ENCODE results near the gene CPT1A.

CPT1A gene

GRCh38 chr11:68756171-68756766 is 85.4 kb downstream of the CPT1A start:
- no peak for DNase-seq (ENCODE audit: low read depth)

GRCh38 chr11:68753300-68753699 is 88.4 kb downstream of the CPT1A start:
- DNase-seq (ENCODE audit: low read depth): no peak

- DNase-seq (ENCODE audit: low read depth): peak; percentile 33
Measured at GRCh38 chr11:68751331-68751856, 90.3 kb downstream of the CPT1A start, which contains the start of gene TESMIN. Gene TESMIN, minus strand, starts transcription at chr11:68751520. Its CDS starts 860 bp downstream, at chr11:68750660.

DNA sequence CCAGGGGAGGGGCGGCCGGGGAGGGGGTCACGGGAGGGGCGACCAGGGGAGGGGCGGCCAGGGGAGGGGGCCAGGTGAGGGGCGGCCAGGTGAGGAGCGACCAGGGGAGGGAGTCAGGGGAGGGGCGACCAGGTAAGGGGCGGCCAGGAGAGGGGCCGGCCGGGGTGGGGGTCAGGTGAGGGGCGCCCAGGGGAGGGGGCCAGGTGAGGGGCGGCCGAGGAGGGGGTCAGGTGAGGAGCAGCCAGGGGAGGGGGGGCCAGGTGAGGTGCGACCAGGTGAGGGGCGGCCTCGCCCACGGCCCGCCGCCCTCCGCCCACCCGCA is 90.8 kb downstream of the CPT1A start:
- no peak for DNase-seq (ENCODE audit: low read depth)

GRCh38 chr11:68750195-68751003 is 91.3 kb downstream of the CPT1A start:
- DNase-seq (ENCODE audit: low read depth): no peak

- DNase-seq (ENCODE audit: low read depth): no peak
Measured at GRCh38 chr11:68749229-68750123, 92.2 kb downstream of the CPT1A start.

GRCh38 chr11:68748061-68748460 is 93.7 kb downstream of the CPT1A start:
- no peak for DNase-seq (ENCODE audit: low read depth)

GRCh38 chr11:68743539-68743938 is 98.2 kb downstream of the CPT1A start:
- DNase-seq (ENCODE audit: low read depth): no peak

- no peak for DNase-seq (ENCODE audit: low read depth)
Measured at GRCh38 chr11:68741463-68741862, 100.3 kb downstream of the CPT1A start.

DNA sequence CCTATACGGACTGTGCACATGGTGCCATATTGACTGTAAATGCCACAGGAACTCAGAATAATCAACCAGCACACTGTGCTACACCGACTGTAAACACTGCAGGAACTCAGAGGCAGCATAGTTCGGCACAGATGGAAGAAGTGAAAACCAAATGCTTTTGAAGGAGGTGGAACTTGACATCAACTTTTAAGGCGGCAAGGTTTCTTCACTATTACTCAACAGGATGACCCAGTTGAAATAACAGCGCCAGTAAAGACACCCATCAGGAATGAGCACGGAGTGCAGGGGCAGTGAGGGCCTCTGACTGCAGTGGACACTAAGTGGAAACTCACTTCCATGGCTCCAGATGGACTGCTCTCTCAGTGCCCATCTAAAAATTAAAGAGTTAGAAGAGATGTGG is 106.1 kb downstream of the CPT1A start:
- no peak for DNase-seq (ENCODE audit: low read depth)

DNA sequence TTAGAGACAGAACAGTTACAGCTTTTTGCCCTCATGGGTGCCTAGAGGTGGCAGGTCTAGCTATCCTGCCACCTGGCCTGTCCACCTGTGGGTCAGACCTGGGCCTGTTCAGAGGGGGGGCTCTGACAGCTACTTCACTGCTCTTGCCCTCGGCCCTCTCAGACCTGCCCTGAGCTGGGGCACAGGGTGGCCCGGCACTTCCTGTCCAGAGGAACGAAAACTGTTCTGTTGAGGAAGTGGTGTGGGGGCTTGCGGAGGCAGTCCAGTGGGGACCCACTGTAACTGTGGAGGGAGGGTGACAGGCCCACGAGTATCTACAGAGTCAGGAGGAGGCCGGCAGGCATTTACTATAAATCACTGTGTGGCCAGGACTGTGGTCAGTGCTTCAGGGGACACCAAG is 106.6 kb downstream of the CPT1A start:
- no peak for DNase-seq (ENCODE audit: low read depth)

- DNase-seq (ENCODE audit: low read depth): no peak
Measured at GRCh38 chr11:68734111-68734510, 107.6 kb downstream of the CPT1A start.

- peak; percentile 18 for DNase-seq (ENCODE audit: low read depth)
Measured at GRCh38 chr11:68727783-68728182, 113.9 kb downstream of the CPT1A start.

GRCh38 chr11:68724293-68724692 is 117.4 kb downstream of the CPT1A start:
- no peak for DNase-seq (ENCODE audit: low read depth)

- DNase-seq (ENCODE audit: low read depth): no peak
Measured at GRCh38 chr11:68722143-68722542, 119.6 kb downstream of the CPT1A start.

DNA sequence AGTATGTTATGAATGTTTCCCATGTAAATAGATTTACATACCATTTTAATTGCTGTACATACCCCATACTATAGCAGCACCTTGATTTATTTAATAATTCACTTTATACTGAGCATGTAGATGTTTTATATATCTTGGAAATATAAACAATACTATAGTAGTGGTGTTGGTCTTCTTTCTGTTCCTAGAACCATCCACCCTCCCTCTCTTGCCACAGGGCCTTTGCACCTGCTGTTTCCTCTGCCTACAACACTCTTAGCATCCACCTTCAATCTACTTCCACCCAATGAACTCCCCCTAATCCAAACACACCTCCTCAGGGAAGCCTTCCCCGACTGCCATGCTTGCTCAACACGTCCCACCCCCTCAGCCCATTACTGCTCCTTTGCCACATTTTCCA is 120.6 kb downstream of the CPT1A start:
- no peak for DNase-seq (ENCODE audit: low read depth)

GRCh38 chr11:68715456-68716122 is 126.1 kb downstream of the CPT1A start:
- DNase-seq (ENCODE audit: low read depth): no peak

DNA sequence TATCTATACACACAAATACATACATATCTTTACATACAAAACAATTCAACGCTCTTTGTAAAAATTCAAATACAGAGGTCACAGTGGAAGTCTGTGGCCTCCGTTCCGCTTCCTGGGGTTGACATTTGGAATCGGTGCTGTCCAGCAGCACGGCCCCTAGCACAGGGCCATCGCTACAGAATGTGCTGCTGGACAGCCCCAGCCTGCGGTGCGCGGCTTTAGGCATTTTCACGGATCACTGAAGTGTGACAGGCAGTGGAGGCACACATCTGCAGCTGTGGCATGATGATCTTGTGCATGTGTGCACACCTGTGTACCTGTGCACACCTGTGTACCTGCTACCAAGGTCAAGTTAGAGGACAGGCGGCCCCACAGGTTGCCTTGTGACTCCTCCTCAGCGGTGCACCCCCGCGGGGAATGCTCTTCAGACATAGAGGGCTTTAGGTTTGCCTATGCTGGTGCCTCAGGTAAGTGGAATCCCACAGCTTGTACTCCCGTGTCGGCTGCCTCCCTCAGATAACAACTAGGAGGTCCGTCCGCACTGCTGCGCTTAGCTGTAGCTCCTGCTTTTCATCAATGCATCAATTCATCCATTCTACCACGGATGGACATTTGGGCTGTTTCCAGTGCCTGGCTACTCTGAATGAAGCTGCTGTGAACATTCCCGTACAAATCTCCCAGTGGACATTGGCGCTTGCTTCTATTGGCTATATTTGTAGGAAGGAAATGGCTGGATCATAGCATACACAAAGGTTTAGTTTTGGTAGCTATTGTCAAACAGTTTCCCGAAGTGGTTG is 127.5 kb downstream of the CPT1A start:
- no peak for DNase-seq (ENCODE audit: low read depth)

- no peak for DNase-seq (ENCODE audit: low read depth)
Measured at GRCh38 chr11:68711114-68711513, 130.6 kb downstream of the CPT1A start.

- no peak for DNase-seq (ENCODE audit: low read depth)
Measured at GRCh38 chr11:68710409-68710808, 131.3 kb downstream of the CPT1A start.

DNA sequence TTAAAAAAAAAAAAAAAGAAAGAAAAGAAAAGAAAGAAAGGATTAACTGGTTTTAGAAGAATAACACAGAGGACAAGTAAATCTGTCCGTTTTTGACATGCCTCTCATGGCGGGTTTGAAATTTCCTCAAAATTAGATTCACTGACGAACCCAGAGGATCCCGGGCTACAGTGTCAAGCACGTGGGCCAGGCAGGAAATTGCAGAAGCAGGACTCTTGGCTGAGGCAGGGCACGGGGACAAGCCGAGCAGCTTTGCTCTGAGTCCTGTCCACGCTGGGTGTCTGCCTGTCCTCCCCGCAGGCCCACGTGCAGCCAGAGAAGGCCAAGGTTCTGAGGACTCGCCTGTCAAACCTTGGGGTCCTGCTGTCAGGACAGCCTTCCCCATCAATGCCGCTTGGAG is 132.7 kb downstream of the CPT1A start:
- DNase-seq (ENCODE audit: low read depth): no peak

All from fibroblast of gingiva (primary cell).